Transverse colon (tissue), 4 donors: Measurements from ENCODE around the gene TSPAN9. TPM values are rescaled to one million over a fixed set of nuclear protein-coding genes. Genes with fewer than 3 reads are reported as not detected.

Experiments
- DNase-seq: peaks from one replicate; pipeline ENCODE4 v3.0.0-alpha.2; 2019
- H3K27ac ChIP-seq, 4 donors: fragments of 200-600 bp; sonication (generic); 2 replicates each; pipeline ENCODE4 v1.5.1; 2016 to 2018; ENCODE audit warnings: inconsistent platforms in 4 of 4
- H3K27me3 ChIP-seq: fragments of 200-600 bp; sonication (generic); 2 replicates; pipeline ENCODE4 v1.5.1; 2017; ENCODE audit warnings: inconsistent platforms
- H3K36me3 ChIP-seq, 4 donors: fragments of 200-600 bp; sonication (generic); 2 replicates each; pipeline ENCODE4 v1.5.1; 2017 to 2019; ENCODE audit warnings: inconsistent platforms in 4 of 4
- H3K4me1 ChIP-seq, 4 donors: fragments of 200-600 bp; sonication (generic); 2 replicates each; pipeline ENCODE4 v1.5.1; 2017 to 2020; ENCODE audit warnings: inconsistent platforms in 4 of 4
- H3K4me3 ChIP-seq, 4 donors: fragments of 200-600 bp; sonication (generic); 1 replicate in 1 of 4; 2 replicates in 3 of 4; pipeline versions ENCODE4 v1.5.1 to v1.6.1; 2017 to 2019; ENCODE audit warnings: inconsistent platforms in 4 of 4
- H3K9me3 ChIP-seq, 2 donors: fragments of 200-600 bp; sonication (generic); 2 replicates each; pipeline ENCODE4 v1.5.1; 2017 to 2019; ENCODE audit warnings: inconsistent platforms in 2 of 2
- CTCF ChIP-seq, 5 experiments: fragments of 200-600 bp in 3 of 5; fragments of 450-650 bp in 2 of 5; sonication (generic) in 3 of 5; IDR thresholded peaks; 1 replicate in 2 of 5; 2 replicates in 3 of 5; pipeline ENCODE4 v1.5.1; 2016 to 2017; ENCODE audit warnings: antibody characterized with exemption in 5 of 5, inconsistent platforms in 3 of 5, mild to moderate bottlenecking in 2 of 5, moderate library complexity in 1 of 5
- EP300 ChIP-seq: sonication (generic); formaldehyde crosslinking; IDR thresholded peaks from one replicate; pipeline ENCODE4 v1.6.1; 2017; ENCODE audit warnings: antibody characterized with exemption, low read depth
- POLR2A ChIP-seq: fragments of 450-650 bp; IDR thresholded peaks from one replicate; pipeline ENCODE4 v1.6.1; 2016; ENCODE audit warnings: antibody characterized with exemption, mild to moderate bottlenecking, moderate library complexity
- POLR2AphosphoS5 ChIP-seq, 3 donors: sonication (generic); formaldehyde crosslinking; IDR thresholded peaks; one replicate each; pipeline ENCODE4 v1.6.1; 2016; ENCODE audit warnings: antibody characterized with exemption in 3 of 3
- WGBS, 2 donors: methylation state at CpG; one replicate each; pipeline ENCODE4 v1.1.5; 2018; ENCODE audit warnings: low coverage in 1 of 2; 5-methylcytosine and 5-hydroxymethylcytosine counted together
- in situ Hi-C, 4 donors: fragments of 200-750 bp; cut with MboI; loops; one replicate each; pipeline versions ENCODE4 v1.15.0 to v1.15.1; 2017; ENCODE audit warnings: low sequenced_read_pairs in 3 of 4, low pct_ligation_motif_present in 1 of 4, low pct_unique_long_range_greater_than_20kb in 1 of 4
- intact Hi-C: fragments of 100-400 bp; cut with DNase I; formaldehyde crosslinking; loops from one replicate; pipeline ENCODE4 v1.15.1; 2023; ENCODE audit warnings: low total_unique reads
- total RNA-seq, 4 donors: library from RNA; depleted of rRNA; stranded (reverse); fragments of >200 nt; gene quantifications; one replicate each; pipeline ENCODE4 v1.1.0, GENCODE V29; 2016

TSPAN9 gene
- total RNA-seq, 4 donors from 2014 or later = 4.2 to 9.3 (median 6.1) TPM

DNA sequence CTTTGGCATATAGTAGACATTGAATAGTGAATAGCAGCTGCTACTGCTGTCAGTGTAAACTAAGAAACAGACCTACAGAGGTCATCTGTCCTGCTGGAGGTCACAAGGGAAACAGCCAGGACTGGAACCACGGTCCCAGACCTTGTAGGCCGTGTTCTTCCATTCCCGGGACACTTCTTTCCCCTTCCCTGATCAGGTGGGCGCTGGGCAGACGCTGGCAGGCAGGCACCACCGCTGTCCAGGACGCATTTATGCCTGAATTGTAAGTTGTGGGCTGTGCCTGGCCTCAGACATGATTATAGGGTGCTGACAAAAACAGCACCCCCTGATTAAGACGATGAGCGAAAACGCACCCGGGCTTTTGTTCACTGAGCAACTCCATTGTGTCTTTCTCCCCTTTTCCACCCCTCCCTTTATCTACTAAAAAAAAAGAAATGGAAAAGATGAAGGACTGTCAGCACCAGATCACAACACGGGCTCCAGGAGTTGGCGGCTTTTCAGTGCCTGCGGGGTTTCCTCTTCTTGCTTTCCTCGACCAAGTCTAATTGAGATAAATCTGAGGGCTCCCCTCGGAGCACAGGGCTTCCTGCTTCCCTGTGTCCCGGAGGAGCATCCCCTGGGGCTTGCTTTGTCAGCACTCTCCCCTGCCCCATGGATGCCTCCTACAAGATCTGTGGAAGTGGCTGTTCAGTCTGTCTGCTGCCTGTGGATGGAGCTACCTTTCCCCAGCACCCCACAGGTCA is 80.6 kb downstream of the TSPAN9 start:
- intact Hi-C loops (no loop called here), in situ Hi-C loops (no loop called here)
- Histone ChIP-seq H3K4me1 (peaks cover 0 to 8% (median 4%) of the 10 kb centered on the region in 4 donors), H3K27ac (no peak overlapping the region), H3K9me3 (no peaks in the 10 kb centered on the region), H3K4me3 (no peak overlapping the region), H3K36me3 (no peaks in the 10 kb centered on the region), H3K27me3 (no peaks in the 10 kb centered on the region)
- DNase-seq = no peak
- 87 to 100% methylated on average over 3 to 17 of the region's 17 CpGs for WGBS, 2 donors
- TF ChIP-seq EP300 = no peak
- TF ChIP-seq POLR2AphosphoS5 (IDR thresholded peaks at IDR 0.05) = no peak
- no peak for TF ChIP-seq POLR2A
- no peak for TF ChIP-seq CTCF (IDR thresholded peaks at IDR 0.05)

- peaks cover 0 to 8% (median 4%) of the 10 kb centered on the region in 4 donors for H3K4me1 ChIP-seq
- no peaks in the 10 kb centered on the region for H3K9me3 ChIP-seq
- H3K36me3 ChIP-seq = no peaks in the 10 kb centered on the region
- TF ChIP-seq POLR2AphosphoS5 (IDR thresholded peaks at IDR 0.05) (no peak), EP300 (no peak), CTCF (IDR thresholded peaks at IDR 0.05) (no peak), POLR2A (no peak)
- DNase-seq = no peak
- intact Hi-C loops = no loop called here
- H3K27me3 ChIP-seq = no peaks in the 10 kb centered on the region
- no peak overlapping the region for H3K4me3 ChIP-seq
- in situ Hi-C loops = no loop called here
- H3K27ac ChIP-seq = peak overlapping the region in 1 of 4 donors; percentile 18
- WGBS, 2 donors = 0 to 67% methylated on average over 1 to 11 of the region's 11 CpGs
These were observed 81.8 kb downstream of the TSPAN9 start for GRCh38 chr12:3158851-3159465.

- in situ Hi-C loops (no loop called here), intact Hi-C loops (no loop called here)
- Histone ChIP-seq H3K4me1 (peaks cover 0 to 8% (median 4%) of the 10 kb centered on the region in 4 donors), H3K27me3 (no peaks in the 10 kb centered on the region), H3K27ac (no peak overlapping the region), H3K9me3 (no peaks in the 10 kb centered on the region), H3K36me3 (no peaks in the 10 kb centered on the region), H3K4me3 (no peak overlapping the region)
- no peak for TF ChIP-seq POLR2AphosphoS5 (IDR thresholded peaks at IDR 0.05)
- TF ChIP-seq EP300 = no peak
- TF ChIP-seq POLR2A = no peak
- no peak for TF ChIP-seq CTCF (IDR thresholded peaks at IDR 0.05)
- no peak for DNase-seq
- 82 to 83% methylated on average over 3 of the region's 3 CpGs for WGBS, 2 donors
These were observed 82.9 kb downstream of the TSPAN9 start for GRCh38 chr12:3160081-3160480.

- WGBS, 2 donors = 87% methylated on average over 6 of the region's 6 CpGs; no CpG with 5 or more reads in 1 of the 2 donors
- H3K4me3 ChIP-seq = no peak overlapping the region
- intact Hi-C loops (no loop called here), in situ Hi-C loops (no loop called here)
- no peak for DNase-seq
- H3K9me3 ChIP-seq = no peaks in the 10 kb centered on the region
- H3K36me3 ChIP-seq = no peaks in the 10 kb centered on the region
- H3K27me3 ChIP-seq = no peaks in the 10 kb centered on the region
- H3K4me1 ChIP-seq = peaks cover 0 to 8% (median 4%) of the 10 kb centered on the region in 4 donors
- H3K27ac ChIP-seq = no peak overlapping the region
- TF ChIP-seq POLR2AphosphoS5 (IDR thresholded peaks at IDR 0.05) = no peak
- no peak for TF ChIP-seq CTCF (IDR thresholded peaks at IDR 0.05)
- TF ChIP-seq POLR2A = no peak
- no peak for TF ChIP-seq EP300
These were observed 84.7 kb downstream of the TSPAN9 start for GRCh38 chr12:3161861-3162260.
